Ishikawa (cell line): ENCODE results near the gene RNMT.

Experiments
- CEBPB ChIP-seq: IDR thresholded peaks from 2 replicates; pipeline ENCODE4 v1.6.1; 2012
- CREB1 ChIP-seq: IDR thresholded peaks from 2 replicates; pipeline ENCODE4 v1.6.1; 2012; ENCODE audit warnings: low read depth
- EGR1 ChIP-seq: IDR thresholded peaks from 2 replicates; pipeline ENCODE4 v1.6.1; 2012
- EP300 ChIP-seq: IDR thresholded peaks from 2 replicates; pipeline ENCODE4 v1.6.1; 2012; ENCODE audit warnings: borderline replicate concordance
- FOXM1 ChIP-seq: IDR thresholded peaks from 2 replicates; pipeline ENCODE4 v1.6.1; 2012; ENCODE audit warnings: low read depth, borderline replicate concordance
- NFIC ChIP-seq: IDR thresholded peaks from 2 replicates; pipeline ENCODE4 v1.6.1; 2012
- RAD21 ChIP-seq: IDR thresholded peaks from 2 replicates; pipeline ENCODE4 v1.6.1; 2012; ENCODE audit warnings: low read depth
- TAF1 ChIP-seq: IDR thresholded peaks from 2 replicates; pipeline ENCODE4 v1.6.1; 2012; ENCODE audit warnings: low read depth, mild to moderate bottlenecking
- TCF12 ChIP-seq: IDR thresholded peaks from 2 replicates; pipeline ENCODE4 v1.6.1; 2012; ENCODE audit warnings: low read depth
- YY1 ChIP-seq: IDR thresholded peaks from 2 replicates; pipeline ENCODE4 v1.6.1; 2012; ENCODE audit warnings: low read depth
- ZBTB7A ChIP-seq: IDR thresholded peaks from 2 replicates; pipeline ENCODE4 v1.6.1; 2012; ENCODE audit warnings: low read depth
- TF ChIP-seq, protein P1 (sequence below): IDR thresholded peaks from 2 replicates; pipeline ENCODE4 v1.6.1; 2012
- TF ChIP-seq, protein P2 (sequence below): IDR thresholded peaks from 2 replicates; pipeline ENCODE4 v1.6.1; 2012; ENCODE audit warnings: low read depth, mild to moderate bottlenecking
- TF ChIP-seq, protein P3 (sequence below): IDR thresholded peaks from 2 replicates; pipeline ENCODE4 v1.6.1; 2012

DNA sequence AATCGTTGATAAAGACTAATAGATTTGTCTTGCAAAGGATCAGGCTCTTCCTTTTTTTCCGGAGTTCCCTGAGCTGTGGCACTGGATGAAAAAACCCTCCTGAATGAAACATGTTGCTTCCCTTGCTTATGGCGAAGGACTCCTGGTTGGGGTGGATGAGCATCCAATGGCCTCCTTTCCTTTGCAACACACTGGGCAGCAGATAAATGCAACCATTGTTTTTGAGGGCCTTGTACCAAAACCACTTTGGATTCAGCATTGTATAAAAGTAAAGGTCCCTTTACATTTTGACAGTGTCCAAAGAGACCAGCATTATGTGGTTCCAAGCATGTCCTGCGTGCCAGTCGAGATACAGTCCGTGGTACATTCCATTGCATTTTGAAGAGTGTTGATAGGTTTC lies 44.8 kb upstream of the RNMT start:
- TF ChIP-seq RAD21 (no peak), TCF12 (no peak), EP300 (no peak), YY1 (no peak), TAF1 (no peak), NFIC (no peak), CEBPB (no peak), EGR1 (no peak), CREB1 (no peak), ZBTB7A (no peak), FOXM1 (no peak)
- TF ChIP-seq, protein P1, sequence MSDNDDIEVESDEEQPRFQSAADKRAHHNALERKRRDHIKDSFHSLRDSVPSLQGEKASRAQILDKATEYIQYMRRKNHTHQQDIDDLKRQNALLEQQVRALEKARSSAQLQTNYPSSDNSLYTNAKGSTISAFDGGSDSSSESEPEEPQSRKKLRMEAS = no peak
- TF ChIP-seq, protein P2, sequence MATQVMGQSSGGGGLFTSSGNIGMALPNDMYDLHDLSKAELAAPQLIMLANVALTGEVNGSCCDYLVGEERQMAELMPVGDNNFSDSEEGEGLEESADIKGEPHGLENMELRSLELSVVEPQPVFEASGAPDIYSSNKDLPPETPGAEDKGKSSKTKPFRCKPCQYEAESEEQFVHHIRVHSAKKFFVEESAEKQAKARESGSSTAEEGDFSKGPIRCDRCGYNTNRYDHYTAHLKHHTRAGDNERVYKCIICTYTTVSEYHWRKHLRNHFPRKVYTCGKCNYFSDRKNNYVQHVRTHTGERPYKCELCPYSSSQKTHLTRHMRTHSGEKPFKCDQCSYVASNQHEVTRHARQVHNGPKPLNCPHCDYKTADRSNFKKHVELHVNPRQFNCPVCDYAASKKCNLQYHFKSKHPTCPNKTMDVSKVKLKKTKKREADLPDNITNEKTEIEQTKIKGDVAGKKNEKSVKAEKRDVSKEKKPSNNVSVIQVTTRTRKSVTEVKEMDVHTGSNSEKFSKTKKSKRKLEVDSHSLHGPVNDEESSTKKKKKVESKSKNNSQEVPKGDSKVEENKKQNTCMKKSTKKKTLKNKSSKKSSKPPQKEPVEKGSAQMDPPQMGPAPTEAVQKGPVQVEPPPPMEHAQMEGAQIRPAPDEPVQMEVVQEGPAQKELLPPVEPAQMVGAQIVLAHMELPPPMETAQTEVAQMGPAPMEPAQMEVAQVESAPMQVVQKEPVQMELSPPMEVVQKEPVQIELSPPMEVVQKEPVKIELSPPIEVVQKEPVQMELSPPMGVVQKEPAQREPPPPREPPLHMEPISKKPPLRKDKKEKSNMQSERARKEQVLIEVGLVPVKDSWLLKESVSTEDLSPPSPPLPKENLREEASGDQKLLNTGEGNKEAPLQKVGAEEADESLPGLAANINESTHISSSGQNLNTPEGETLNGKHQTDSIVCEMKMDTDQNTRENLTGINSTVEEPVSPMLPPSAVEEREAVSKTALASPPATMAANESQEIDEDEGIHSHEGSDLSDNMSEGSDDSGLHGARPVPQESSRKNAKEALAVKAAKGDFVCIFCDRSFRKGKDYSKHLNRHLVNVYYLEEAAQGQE = no peak
- TF ChIP-seq, protein P3, sequence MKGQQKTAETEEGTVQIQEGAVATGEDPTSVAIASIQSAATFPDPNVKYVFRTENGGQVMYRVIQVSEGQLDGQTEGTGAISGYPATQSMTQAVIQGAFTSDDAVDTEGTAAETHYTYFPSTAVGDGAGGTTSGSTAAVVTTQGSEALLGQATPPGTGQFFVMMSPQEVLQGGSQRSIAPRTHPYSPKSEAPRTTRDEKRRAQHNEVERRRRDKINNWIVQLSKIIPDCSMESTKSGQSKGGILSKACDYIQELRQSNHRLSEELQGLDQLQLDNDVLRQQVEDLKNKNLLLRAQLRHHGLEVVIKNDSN = no peak
